Measurements from ENCODE around the gene KAT6B. TPM values are rescaled to one million over a fixed set of nuclear protein-coding genes. Genes with fewer than 3 reads are reported as not detected.
A peak's percentile ranks its signal among the peaks of the same experiment; 100 is the strongest.
"Not testable (repeated sequence)": the region's sequence is repeated elsewhere in the genome, so short reads cannot be mapped to it uniquely, and the experiment has no call there.

Gene KAT6B
- total RNA-seq, 6 experiments from 2014 or later, result 17.8 to 27.5 (median 23.6) TPM

DNA sequence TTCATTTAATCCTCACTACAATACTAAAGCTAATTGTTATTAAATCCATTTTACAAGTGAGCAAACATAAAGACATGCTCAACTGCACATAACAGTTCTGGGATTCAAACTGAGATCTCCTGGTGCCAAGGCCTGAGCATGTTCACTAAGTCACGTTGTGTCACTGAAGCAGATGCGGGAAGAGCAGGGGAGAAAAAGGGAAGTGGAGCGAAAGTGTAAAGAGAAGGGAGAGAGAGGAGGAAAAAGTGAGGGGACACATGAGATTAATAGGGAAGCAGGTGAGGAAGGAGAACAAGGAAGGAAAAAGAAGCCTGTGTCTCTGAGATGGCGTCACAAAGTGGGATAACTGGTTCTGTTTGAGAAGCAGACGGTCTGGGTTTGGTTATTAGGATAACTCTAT lies 38.9 kb upstream of the KAT6B start:
- Mint-ChIP-seq H3K36me3 (ENCODE audit: low read depth) (no peaks in the 10 kb centered on the region), H3K4me1 (ENCODE audit: low read depth) (no peaks in the 10 kb centered on the region), H3K9me3 (no peaks in the 10 kb centered on the region), H3K27me3 (ENCODE audit: insufficient read depth) (no peaks in the 10 kb centered on the region), H3K27ac (no peak overlapping the region), H3K4me3 (no peak overlapping the region)
- no peak for DNase-seq
- TF ChIP-seq, protein P1, sequence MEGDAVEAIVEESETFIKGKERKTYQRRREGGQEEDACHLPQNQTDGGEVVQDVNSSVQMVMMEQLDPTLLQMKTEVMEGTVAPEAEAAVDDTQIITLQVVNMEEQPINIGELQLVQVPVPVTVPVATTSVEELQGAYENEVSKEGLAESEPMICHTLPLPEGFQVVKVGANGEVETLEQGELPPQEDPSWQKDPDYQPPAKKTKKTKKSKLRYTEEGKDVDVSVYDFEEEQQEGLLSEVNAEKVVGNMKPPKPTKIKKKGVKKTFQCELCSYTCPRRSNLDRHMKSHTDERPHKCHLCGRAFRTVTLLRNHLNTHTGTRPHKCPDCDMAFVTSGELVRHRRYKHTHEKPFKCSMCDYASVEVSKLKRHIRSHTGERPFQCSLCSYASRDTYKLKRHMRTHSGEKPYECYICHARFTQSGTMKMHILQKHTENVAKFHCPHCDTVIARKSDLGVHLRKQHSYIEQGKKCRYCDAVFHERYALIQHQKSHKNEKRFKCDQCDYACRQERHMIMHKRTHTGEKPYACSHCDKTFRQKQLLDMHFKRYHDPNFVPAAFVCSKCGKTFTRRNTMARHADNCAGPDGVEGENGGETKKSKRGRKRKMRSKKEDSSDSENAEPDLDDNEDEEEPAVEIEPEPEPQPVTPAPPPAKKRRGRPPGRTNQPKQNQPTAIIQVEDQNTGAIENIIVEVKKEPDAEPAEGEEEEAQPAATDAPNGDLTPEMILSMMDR (IDR thresholded peaks at IDR 0.05), result no peak

DNA sequence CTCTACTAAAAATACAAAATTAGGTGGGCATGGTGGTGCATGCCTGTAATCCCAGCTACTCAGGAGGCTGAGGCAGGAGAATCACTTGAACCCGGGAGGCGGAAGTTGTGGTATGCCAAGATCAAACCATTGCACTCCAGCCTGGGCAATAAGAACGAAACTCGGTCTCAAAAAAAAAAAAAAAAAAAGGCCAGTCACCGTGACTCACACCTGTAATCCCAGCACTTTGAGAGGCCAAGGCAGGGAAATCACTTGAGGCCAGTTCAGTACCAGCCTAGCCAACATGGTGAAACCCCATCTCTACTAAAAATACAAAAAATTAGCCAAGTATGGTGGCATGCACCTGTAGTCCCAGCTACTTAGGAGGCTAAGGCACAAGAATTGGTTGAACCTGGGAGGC lies 34.4 kb upstream of the KAT6B start:
- DNase-seq; H3K27ac Mint-ChIP-seq; H3K4me1 Mint-ChIP-seq (ENCODE audit: low read depth); H3K27me3 Mint-ChIP-seq (ENCODE audit: insufficient read depth); H3K36me3 Mint-ChIP-seq (ENCODE audit: low read depth); H3K9me3 Mint-ChIP-seq; H3K4me3 Mint-ChIP-seq: not testable (repeated sequence)

DNA sequence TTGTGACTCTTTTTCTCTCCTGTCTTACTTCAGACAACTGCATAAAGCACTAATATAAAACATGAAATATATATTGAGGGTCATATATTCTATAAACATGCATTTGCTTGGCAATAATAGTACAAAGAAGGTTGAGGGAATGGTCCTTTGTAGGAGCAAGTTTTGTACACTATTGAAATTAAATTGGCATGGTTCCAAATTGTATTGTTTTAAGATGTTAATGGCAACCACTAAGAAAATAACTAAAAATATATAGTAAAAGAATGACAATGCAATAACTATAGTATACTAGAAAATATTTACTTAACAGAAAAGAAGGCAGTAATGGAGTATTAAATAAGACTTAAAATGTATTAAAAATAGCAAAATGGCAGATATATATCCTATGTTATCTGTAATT lies 33.7 kb upstream of the KAT6B start:
- H3K4me3 Mint-ChIP-seq, result no peak overlapping the region
- H3K36me3 Mint-ChIP-seq (ENCODE audit: low read depth), result no peaks in the 10 kb centered on the region
- no peaks in the 10 kb centered on the region for H3K9me3 Mint-ChIP-seq
- H3K4me1 Mint-ChIP-seq (ENCODE audit: low read depth), result no peaks in the 10 kb centered on the region
- no peaks in the 10 kb centered on the region; the same call in 1 of the 2 replicates for H3K27me3 Mint-ChIP-seq (ENCODE audit: insufficient read depth)
- no peak for DNase-seq
- H3K27ac Mint-ChIP-seq, result no peak overlapping the region
- TF ChIP-seq, protein P1 (IDR thresholded peaks at IDR 0.05), result no peak

DNA sequence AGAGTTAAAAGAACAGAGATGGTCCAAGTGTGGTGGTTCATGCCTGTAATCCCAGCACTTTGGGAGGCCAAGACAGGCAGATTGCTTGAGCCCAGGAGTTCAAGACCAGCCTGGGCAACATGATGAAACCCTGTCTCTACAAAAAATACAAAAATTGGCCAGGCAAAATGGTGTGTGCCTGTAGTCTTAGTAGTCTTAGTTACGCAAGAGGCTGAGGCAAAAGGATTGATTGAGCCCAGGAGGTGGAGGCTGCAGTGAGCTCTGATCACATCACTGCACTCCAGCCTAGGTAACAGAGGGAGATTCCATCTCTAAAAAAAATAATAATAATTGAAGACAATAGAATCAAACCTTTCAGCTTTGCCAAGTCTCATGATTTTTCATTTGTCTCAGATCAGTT lies 33.2 kb upstream of the KAT6B start:
- not testable (repeated sequence) for H3K4me3 Mint-ChIP-seq; H3K27me3 Mint-ChIP-seq (ENCODE audit: insufficient read depth); DNase-seq; H3K36me3 Mint-ChIP-seq (ENCODE audit: low read depth); H3K27ac Mint-ChIP-seq; H3K4me1 Mint-ChIP-seq (ENCODE audit: low read depth); H3K9me3 Mint-ChIP-seq

DNA sequence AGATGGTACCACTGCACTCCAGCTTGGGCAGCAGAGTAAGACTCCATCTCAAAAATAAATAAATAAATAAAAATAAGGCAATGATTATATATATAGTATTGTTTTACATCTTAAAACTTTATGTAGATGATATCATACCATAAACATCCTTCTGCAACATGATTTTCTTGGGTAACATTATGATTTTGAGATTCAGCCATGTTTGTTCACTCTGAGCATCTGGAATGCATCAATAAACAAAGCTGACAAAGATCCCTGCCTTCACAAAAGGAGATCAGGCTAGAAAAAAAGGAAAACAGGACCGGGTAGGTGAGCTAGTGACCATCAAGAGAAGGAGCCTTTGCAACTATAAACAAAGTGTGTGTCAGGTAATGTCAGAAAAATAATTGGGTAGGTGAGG lies 31.9 kb upstream of the KAT6B start:
- no peak for DNase-seq
- H3K9me3 Mint-ChIP-seq, result no peaks in the 10 kb centered on the region
- H3K36me3 Mint-ChIP-seq (ENCODE audit: low read depth), result no peaks in the 10 kb centered on the region
- no peak overlapping the region for H3K27ac Mint-ChIP-seq
- no peak overlapping the region for H3K4me3 Mint-ChIP-seq
- no peaks in the 10 kb centered on the region; the same call in 1 of the 2 replicates for H3K27me3 Mint-ChIP-seq (ENCODE audit: insufficient read depth)
- peaks cover under 1% of the 10 kb centered on the region; the same call in 1 of the 2 replicates for H3K4me1 Mint-ChIP-seq (ENCODE audit: low read depth)
- TF ChIP-seq, protein P1 (IDR thresholded peaks at IDR 0.05), result no peak

DNA sequence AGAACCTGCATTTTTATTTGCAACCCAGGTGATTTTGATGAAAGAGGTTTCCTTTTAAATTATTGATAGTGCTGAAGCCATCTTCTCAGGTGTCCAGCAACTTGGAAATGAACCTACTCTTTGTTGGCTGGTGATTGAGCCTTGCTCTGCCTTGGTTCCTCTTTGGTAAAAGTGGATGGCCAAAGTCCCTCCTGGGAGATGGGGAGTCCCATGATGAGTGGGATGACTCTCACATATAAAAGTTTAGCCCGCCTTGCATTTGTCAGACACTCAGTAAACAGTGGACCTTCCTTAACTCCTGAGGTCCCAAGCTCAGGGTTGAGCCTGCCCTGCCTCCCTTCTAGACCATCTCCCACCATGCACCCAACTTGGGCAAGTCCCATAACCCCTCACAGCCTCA lies 28.9 kb upstream of the KAT6B start:
- Mint-ChIP-seq H3K36me3 (ENCODE audit: low read depth) (no peaks in the 10 kb centered on the region), H3K27me3 (ENCODE audit: insufficient read depth) (no peaks in the 10 kb centered on the region; the same call in 1 of the 2 replicates), H3K27ac (no peak overlapping the region), H3K9me3 (no peaks in the 10 kb centered on the region), H3K4me3 (no peak overlapping the region), H3K4me1 (ENCODE audit: low read depth) (peaks cover 8% of the 10 kb centered on the region)
- TF ChIP-seq, protein P1 (IDR thresholded peaks at IDR 0.05), result no peak
- DNase-seq, result no peak

DNA sequence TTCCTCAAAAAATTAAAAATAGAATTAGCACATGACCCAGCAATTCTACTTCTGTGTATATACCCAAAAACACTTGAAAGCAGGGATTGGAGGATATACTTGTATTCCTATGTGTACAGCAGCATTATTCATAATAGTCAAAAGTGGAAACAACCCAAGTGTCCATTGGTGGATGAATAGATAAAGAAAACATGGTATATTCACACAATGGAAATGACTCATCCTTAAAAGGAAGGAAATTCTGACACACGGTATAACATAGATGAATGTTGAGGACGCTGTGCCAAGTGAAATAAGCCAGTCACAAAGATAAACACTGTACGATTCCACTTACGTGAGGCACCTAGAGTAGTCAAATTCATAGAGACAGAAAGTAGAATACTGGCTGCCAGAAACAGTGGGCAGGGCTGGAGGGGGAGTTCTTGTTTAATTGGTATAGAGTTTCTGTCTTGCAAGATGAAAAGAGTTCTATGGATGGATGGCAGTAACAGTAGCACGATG lies 26.6 kb upstream of the KAT6B start:
- Mint-ChIP-seq H3K4me3 (peak overlapping the region; percentile 73), H3K4me1 (ENCODE audit: low read depth) (peaks cover 8% of the 10 kb centered on the region), H3K9me3 (no peaks in the 10 kb centered on the region), H3K27me3 (ENCODE audit: insufficient read depth) (no peaks in the 10 kb centered on the region; the same call in 1 of the 2 replicates), H3K36me3 (ENCODE audit: low read depth) (no peaks in the 10 kb centered on the region), H3K27ac (peak overlapping the region; percentile 37; the same call in 1 of the 2 replicates)
- TF ChIP-seq, protein P1 (IDR thresholded peaks at IDR 0.05), result no peak
- peak; percentile 81 for DNase-seq
